ENCODE data around the gene ZNF341.
"Not testable (repeated sequence)": the region's sequence is repeated elsewhere in the genome, so short reads cannot be mapped to it uniquely, and the experiment has no call there.

ZNF341 gene

DNA sequence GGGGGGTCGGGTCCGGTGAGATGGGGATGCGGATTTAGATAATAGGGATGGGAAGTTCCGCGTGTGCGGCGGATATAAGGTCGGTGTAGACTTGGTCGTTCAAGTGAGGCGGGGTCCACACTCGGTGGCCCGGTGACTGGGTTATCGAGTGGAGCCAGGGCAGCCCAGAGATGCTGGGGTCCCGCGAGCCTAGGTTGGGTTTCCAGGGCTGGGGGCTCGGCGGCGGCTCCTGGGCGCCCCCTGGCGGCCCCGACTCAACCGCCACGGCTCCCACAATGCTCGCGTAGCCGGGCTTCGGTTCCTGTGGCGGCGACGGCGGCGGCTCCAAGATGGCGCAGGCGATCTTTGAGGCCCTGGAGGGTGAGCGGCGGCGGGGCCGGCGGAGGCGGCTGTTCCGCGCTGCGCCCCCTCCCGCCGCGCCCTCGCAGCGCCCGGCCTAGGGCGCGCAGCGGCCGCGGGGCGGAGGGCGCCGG lies at the start of gene ZNF341:
TSS of gene ZNF341 (plus strand) at position 304 of the 473 bp plus-strand sequence. CDS start at position 330, 26 bp downstream.
- peak; percentile 89 to 93 for DNase-seq

DNA sequence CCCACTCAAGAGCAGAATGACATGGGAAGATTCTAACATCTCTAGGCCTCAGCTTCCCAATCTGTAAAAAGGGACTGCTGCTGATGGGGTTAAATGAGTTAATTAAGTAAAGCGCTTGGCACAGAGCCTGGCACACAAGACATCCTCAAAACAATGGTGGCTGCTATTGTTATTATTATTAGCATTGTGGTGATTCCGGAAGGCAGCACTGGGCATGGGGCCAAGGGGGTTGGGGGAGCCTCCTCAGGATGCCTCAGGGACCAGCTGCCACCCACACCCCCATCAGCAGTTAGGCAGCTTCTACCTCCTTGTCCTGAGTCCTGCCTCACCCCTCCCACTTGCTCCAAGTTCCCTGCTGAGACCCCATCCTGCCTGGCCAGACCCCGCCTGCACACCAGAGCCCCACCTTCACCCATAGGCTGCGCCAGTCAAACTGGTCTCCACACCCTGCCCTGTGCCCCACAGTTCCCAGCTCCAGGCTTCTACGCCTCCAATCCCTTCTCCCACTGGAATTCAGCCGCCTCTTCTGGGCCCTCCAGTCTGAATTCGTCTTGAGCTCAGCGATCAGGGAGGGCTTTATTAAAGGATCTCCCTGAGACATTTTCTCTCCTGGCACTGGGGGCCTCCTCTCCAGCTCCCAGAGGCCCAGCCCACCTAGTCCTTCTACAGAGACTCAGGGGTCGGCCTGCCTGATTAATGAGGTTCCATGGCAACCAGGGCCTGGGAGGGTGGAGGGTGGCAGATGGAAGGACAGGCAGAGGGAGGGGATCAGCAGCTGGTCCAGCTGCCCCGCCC lies 47.1 kb upstream of the ZNF341 start:
- DNase-seq, result no peak

DNA sequence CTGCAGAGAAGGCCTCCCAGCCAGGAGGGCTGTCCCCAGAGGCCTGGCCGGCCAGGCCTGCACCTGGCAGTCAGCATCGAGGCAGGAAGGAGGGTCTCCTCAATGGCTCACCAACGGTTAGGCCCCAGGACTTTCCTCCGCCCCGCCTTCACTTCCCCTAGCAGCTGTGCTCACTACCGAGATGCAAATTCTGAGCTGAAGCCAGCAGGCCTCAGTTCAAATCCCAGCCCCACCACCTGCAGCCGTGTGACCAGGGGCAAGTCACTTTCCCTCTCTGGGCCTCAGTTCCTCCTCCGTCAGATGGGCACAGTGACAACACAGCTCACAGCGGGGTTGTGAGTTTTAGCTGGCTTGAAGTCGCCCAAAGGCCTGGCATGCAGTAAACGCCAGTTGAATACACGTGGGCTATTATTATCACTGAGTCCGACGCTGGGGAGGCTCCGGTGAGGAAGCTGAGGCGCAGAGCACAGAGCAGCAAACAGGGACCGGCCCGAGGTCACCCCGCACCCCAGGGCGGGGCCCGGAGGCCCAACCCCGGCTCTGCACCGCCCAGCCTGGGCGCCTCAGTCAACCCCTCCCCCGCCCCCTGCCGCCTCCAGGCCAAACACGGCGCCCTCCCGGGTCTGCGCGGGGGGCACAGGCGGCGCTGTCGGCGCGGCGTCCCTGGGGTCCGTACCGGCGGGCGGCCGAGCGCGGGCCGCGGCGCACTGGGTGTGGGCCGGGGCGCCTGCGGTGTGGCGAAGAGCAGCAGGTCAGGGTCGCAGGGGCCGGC lies 46.3 kb upstream of the ZNF341 start:
- no peak for DNase-seq

DNA sequence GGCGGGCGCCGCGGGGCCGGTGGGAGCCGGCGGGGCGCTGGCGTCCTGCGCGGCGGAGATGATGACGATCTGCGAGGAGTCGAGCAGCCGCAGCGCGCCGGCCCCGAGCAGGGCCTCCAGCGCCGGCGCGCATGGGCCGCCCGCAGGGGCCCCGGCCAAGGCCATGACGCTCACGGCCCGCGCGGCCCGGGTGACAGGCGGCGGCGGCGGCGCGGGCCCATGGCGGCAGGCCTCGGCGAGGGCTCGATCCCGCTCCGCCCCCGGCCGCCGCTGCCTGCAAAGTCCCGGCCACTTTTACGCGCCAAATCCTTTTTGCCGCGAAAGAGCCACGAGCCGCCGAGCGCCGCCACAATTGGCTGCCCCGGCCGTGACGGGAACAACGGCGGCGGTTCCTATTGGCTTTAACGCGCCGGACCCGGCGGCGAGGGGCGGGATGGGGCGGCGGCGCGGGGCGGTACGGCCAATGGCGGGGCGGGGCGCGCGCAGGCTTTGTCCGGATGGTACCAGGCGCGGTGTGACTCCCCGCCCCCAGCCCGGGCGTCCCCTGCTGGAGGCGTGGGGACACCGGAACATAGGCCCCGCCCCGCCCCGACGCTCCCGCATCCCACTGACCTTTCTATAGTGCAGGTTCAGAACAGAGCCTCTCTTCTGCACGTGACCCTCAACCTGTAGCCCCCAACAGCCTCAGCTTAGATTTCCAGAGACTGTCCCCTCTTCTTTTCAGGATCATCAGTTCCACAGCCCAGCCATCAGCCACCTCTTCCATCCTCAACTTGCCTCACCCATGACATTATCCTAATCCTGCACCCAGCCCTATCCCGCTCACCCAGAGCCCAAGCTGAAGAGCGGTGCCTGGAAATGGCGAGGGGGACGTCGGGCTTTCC lies 45.5 kb upstream of the ZNF341 start, which contains the start of gene E2F1:
TSS of gene E2F1 (minus strand) at position 286 of the 884 bp plus-strand sequence. CDS start at position 165, 121 bp downstream.
- DNase-seq, result peak; percentile 97

DNA sequence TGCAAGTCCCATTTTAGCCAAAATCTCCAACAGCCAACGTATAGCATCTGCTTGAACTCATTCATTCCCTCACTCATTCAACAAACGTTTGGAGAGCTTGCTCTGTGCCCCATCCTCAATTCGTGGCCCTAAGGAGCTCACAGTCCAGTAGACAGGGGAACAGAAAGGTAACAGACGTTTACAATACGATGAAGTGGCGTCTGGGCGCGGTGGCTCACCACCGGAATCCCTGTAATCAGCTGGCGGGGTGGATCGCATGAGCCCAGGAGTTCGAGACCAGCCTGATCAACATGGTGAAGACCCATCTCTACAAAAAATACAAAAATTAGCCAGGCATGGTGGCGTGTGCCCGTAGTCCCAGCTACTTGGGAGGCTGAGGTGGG lies 44.8 kb upstream of the ZNF341 start:
- DNase-seq, result no peak

DNA sequence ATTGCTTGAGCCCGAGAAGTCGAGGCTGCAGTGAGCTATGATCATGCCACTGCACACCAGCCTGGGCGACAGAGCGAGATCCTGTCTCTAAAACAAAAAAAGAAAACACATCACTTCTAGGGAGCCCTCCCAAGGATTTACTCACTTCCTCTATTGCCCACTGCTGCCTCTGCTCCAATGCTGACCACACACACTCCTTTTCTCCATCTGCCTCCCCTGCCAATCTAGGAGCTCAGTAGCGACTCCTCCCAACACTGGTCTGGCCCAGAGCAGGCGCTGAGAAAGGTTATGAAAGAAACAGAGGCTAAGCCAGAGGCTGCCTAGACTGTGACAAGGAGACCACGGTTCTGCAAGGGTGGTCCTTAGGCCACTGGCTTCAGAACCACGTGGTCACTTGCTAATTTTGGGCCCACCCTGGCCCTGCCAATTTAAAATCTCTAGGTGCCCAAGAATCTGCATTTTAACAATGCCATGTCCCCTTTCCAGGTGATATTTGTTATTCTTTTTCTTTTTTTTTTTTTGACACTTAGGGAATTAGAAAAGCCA lies 44.4 kb upstream of the ZNF341 start:
- no peak for DNase-seq

DNA sequence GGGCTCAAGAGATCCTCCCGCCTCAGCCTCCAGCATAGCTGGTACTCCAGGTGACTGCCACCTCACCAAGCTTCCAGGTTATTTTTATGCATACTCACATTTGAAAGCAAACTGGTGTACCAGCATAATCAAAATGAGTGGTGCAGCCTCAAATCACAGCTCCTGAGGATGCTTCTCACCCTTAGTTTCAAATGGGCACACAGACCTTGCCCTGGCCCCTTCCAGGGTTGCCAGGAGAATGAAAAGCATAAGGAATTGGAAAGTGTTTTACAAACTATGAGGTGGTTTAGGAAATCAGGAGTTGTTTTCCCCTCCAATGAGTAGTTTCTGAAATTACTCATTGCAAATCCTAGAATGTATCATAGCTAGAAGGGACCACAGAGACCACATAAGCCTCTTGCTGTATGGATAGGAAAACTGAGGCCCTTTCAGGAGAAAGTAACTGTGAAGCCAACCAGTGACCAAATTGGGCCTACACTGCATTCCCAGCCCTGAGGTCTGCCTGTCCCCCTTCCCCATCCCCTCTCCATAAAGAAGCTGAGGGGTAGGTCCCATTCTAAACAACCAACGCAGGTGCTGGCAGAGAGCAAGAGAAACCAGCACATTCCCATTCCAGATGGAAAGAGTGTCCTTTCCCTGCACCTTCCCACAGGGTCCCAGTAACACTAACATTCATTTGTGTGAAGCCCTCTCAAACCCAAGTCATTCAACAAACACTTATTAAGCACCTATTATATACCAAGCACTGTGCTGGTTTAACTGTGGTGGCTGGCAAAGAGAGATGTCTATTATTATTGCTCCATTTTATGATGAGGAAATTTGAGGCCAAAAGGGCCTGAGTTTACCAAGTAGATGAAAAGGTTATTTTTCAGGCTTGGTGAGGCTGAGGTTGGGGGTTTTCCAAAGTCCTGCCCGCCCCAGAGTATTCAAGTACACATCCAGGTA lies 43.5 kb upstream of the ZNF341 start:
- DNase-seq, result no peak

DNA sequence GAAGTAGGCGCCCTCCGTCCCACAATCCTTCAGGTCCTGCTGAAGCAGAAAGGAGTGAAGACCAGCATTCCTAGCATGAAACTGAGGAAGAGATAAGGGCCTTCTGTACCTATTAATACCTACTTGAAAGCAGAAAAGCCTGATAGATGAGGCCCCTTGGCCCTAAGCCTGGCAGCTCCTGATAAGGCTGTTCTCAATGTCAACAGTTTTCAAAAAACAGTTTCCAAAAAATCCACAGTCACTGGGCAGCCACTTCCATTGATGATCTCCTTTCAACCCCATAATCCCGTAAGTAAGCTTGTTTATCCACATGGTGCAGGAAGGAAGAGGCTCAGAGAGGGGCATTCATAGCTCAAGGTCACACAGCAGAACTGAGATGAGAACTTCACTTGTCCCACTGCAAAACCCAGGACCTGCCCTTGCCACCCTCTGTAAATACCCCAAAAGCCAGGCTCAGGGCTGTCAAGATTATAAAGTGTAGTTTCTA lies 42.8 kb upstream of the ZNF341 start:
- DNase-seq, result no peak

DNA sequence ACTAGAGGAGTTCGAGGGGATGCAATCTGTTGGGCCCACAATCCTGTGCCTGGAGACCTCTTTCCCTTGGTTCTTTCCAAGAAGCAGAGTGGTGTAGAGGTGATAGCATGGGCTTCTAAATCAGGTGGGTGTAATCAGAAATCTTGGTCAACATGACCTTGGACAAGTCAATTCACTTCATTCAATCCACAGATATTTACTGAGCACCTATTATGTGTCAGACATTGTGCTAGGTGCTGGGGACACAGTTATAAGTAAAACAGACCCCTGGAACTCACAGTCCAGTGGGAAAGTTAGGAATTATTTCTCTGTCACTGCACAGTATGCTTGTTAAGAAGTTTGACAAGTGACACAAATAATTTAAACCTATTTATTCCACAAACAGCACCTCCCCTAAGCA lies 42.3 kb upstream of the ZNF341 start:
- no peak for DNase-seq

DNA sequence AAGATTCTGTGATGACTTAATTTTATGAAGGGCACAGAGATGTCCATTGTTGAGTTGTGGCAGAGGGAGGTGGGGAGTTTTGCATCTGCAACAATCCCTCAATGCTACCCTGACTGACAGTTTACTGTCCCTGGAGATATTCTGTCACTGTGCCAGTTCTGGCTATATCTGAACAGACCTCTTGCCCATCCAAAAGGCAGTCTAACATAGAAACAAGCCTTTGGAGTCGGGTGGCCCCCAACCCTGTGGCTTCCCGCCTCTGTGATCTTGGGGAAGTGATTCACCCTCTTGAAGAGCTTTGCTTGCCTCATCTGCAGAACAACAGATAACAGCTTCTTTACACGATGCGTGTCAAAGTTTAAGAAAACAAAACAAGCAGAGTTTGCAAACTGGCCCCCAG lies 41.8 kb upstream of the ZNF341 start:
- no peak for DNase-seq

DNA sequence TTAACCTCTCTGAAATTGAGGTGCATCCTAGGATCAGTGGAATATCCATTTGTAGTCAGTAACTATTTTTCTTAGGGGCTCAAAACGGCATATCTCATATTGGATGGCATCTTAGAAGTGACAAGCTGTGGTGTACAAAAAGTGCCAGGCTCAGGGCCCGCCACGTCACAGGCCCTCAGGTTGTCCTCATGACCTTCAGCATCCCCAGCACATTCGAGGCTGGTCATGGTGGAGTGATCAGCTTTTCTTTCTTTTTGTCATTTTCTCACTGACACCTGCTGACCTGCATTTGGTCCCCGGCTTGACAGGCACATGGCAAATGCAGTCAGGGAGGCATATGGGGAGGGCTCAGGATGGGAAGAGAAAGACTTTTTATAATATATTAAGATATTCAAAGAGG lies 38.5 kb upstream of the ZNF341 start:
- no peak for DNase-seq

DNA sequence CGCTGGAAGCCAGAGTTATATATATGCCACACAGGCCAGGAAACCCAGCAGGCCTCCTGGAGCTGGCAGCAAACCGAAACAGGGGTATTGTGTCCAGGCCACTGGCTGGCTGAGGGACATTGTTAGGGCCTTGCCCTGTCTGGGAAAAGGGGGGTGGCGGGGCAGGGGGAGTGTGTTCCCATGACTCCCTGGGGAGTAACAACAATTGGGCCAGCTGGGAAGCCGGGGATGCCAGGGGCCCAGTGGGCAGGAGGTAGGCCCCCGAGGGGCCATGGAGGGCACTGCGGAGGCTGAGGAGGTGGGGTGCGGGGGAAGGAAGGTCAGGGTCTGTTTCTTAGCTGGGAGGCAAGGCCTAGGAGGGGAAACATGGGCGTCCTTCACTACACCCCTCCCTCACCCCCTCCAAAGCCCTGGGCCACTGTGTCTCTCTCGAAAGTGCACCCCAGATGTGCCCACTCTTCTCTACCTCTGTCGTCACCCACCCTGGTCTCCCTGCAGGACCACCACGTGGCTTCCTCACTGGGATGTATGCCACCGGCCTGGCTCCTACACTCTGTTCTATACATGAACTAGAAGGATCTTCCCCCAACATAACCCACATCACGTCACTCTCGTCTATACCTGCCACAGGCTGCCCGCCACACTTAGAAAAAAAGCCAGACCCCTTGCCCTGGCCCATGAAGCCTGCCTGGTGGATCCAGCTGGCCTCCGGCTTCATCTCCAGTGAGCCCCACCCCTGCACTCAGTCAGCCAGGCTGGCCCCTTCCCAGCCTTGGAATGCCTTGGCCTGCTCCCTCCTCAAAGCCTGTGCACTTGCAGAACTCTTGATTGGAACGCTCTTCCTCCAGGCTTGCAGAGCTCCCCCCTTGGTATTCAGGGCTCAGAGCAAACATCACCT lies 37.8 kb upstream of the ZNF341 start:
- DNase-seq, result no peak

DNA sequence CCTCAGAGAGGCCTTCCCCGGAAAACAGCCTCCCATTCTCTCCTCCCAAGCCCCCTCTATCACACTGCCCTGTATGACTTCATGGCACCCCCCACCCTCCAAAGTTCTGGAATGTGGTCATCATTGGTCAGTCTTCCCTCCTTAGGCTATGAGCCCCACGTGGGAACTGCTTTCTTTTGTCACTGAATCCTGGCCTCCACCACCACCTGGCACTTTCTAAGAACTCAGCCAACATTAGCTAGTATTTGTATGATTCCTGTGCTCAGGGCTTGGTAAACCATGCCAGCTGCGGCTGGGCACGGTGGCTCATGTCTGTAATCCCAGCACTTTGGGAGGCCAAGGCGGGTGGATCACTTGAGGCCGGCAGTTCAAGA lies 37.2 kb upstream of the ZNF341 start:
- no peak for DNase-seq

DNA sequence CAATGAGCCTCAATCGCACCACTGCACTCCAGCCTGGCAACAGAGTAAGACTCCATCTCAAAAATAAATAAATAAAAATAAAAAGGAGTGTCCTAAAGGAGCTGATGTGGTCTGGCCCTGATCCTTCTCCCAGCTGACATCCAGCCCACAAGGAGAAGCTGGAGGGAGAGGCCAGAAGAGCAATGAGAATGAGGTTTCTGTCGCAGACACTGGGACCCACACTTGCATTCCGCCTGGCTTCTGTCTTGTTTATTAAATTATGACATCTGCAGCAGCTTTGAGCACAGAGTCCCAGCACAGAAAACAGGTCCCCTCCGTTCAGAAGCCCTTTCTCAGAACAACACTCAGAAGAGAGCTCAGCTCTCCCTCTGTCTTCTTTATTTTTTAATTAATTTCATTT lies 35.3 kb upstream of the ZNF341 start:
- DNase-seq, result no peak

DNA sequence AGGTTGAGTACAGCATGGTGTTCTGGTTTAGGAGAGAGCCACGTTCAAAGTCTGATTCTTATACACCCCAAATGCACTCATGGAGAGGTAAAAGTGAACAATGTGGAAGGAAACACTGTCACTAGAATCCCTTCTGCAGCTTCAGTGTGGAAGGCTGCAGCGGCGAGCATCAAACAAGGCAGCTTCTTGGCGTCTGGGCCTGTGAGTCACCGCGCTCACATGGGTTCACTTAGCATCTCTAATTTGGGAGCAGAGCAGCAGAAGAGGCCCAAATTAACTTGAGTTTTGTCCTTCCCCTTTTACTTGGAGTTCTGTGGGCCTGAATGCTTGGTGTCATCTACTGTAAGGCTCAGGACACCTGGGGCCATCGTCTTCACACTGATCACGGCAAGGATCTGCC lies 34.7 kb upstream of the ZNF341 start:
- DNase-seq, result no peak

DNA sequence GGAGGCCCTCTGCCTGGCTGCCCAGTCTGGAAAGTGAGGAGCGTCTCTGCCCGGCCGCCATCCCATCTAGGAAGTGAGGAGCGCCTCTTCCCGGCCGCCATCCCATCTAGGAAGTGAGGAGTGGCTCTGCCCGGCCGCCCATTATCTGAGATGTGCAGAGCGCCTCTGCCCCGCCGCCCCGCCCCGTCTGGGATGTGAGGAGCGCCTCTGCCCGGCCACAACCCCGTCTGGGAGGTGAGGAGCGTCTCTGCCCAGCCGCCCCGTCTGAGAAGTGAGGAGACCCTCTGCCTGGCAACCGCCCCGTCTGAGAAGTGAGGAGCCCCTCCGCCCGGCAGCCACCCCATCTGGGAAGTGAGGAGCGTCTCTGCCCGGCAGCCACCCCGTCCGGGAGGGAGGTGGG lies 32.8 kb upstream of the ZNF341 start:
- DNase-seq, result not testable (repeated sequence)

DNA sequence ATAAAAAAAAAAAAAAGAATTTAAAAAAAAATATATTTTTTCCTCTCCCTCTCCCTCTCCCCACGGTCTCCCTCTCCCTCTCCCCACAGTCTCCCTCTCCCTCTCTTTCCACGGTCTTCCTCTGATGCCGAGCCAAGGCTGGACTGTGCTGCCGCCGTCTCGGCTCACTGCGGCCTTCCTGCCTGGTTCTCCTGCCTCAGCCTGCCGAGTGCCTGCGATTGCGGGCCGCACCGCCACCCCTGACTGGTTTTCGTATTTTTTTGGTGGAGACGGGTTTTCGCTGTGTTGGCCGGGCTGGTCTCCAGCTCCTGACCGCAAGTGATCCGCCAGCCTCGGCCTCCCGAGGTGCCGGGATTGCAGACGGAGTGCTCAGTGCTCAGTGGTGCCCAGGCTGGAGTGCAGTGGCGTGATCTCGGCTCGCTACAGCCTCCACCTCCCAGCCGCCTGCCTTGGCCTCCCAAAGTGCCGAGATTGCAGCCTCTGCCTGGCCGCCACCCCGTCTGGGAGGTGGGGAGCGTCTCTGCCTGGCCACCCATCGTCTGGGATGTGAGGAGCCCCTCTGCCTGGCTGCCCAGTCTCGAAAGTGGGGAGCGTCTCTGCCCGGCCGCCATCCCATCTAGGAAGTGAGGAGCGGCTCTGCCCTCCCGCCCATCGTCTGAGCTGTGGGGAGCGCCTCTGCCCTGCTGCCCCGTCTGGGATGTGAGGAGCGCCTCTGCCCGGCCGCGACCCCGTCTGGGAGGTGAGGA lies 30.9 kb upstream of the ZNF341 start:
- not testable (repeated sequence) for DNase-seq

DNA sequence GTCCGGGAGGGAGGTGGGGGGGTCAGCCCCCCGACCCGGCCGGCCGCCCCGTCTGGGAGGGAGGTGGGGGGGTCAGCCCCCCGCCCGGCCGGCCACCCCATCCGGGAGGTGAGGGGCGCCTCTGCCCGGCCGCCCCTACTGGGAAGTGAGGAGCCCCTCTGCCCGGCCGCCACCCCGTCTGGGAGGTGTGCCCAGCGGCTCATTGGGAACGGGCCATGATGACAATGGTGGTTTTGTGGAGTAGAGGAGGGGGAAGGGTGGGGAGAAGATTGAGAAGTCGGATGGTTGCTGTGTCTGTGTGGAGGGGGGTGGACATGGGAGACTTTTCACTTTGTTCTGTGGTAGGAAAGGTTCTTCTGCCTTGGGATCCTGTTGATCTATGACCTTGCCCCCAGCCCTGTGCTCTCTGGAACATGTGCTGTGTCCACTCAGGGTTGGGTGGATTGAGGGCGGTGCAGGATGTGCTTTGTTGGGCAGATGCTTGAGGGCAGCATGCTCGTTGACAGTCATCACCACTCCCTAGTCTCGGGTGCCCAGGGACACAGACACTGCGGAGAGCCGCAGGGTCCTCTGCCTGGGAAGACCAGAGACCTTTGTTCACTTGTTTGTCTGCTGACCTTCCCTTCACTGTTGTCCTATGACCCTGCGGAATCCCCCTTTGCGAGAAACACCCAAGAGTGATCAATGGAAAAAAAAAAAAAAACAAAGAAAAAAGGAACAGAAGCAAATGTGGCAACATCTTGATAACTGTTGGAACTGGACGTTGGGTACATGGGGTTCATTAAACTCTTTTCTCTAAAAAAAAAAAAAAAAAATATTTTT lies 30.0 kb upstream of the ZNF341 start:
- no peak for DNase-seq

DNA sequence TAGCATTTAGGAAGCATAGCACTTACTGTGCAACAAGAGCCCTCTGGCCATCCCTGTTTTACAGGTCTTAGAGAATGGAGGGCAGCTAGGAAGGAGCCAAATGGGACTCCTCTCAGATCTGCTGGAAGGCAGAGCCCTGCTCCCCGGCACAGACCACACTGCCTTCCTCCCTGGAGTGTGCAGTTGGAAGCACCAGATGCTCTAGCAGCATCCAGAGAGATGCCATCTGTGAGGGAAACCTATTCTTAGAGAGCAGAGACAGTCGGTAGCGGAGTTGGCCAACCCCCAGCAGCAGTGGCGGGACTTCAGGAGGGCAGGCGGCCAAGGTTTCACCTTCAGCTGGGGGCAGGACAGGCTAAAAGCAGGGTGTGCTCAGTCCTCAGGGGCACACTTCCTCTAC lies 28.9 kb upstream of the ZNF341 start:
- DNase-seq, result no peak
